Kidney capillary endothelial cell (primary cell): Measurements from ENCODE around the gene SLC22A16.

Source experiments
- DNase-seq: peaks from one replicate; pipeline ENCODE4 v3.0.0-alpha.2; 2018; ENCODE audit warnings: low spot score

The SLC22A16 gene

GRCh38 chr6:110447761-110448160 lies 28.7 kb downstream of the SLC22A16 start:
- no peak for DNase-seq

DNA sequence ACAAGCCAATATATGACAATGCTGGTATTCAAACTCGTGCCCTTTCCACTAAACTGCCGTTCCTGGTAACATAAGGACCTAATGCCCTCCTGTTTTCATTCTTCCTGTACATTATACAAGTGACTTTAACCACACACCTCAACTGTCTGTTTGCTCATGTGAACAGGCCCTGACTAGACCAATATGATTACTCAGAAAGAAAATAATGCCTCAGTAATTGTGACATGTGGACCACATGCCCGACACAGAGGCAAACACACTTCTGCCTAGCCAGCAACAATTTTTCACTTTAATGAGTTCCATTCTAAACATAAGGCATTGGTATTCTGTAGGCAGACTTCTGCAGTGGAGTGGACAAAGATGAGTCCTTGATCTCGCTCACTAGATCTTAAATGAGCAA lies 30.0 kb downstream of the SLC22A16 start:
- DNase-seq = no peak

DNA sequence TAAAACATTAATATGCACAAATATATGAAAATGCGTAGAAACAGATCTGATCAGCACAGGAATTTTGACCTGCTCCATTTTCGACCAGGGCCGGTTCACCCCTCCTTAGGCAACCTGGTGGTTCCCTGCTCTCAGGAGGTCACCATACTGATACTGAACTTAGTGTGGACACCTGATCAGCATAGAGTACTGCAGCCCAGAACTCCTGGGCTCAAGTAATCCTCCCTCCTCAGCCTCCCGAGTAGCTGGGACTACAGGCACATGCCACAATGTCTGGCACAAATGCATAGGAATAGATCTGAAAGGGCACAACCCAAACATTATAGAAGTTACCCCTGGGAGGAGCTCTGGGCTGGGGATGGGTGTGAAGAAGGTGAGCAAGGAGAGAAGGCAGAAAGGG lies 36.4 kb downstream of the SLC22A16 start:
- no peak for DNase-seq

DNA sequence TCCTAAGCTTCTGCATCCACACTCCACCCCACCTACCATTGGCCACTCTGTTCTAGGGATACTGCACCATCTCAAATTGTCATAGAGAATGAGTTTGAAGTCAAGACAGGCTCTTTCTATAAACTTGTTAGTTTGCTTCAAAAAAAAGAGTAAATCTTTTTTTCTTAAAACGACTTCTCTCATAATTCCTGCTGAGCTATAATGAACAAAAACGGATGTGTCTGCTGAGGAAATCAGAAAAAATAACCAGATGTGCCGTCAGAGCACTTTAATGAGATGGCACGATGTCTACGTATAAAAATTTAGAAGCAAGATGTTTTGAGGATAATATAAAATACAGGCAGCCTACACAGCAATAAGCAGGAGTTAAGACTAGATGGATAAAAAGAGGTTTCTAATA lies 37.1 kb downstream of the SLC22A16 start:
- DNase-seq = no peak

DNA sequence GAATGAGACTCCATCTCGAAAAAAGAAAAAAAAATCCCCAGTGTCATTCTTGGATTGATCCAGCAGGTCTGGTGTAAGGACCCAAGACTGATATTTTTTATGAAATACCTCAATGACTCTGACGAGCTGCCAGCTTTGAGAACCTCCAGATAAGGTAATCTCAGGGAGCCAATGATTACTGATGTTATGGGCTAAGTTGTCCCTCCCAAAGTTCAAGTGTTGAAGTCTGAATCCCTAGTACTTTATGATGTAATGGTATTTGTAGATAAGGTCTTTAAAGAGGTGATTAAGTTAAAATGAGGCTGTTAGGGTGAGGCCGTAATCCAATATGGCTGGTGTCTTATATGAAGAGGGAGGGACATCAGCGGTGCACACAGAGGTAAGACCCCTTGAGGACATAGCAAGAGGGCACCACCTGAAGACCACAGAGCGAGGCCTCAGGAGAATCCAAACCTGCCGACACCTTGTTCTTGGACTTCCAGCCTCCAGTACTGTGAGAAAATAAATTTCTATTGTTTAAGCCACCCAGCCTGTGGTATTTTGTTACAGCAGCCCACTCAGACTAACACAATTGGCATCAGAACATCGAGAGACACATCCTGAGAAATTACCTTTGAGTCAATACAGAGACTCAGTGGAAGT lies 41.3 kb downstream of the SLC22A16 start:
- DNase-seq = no peak

DNA sequence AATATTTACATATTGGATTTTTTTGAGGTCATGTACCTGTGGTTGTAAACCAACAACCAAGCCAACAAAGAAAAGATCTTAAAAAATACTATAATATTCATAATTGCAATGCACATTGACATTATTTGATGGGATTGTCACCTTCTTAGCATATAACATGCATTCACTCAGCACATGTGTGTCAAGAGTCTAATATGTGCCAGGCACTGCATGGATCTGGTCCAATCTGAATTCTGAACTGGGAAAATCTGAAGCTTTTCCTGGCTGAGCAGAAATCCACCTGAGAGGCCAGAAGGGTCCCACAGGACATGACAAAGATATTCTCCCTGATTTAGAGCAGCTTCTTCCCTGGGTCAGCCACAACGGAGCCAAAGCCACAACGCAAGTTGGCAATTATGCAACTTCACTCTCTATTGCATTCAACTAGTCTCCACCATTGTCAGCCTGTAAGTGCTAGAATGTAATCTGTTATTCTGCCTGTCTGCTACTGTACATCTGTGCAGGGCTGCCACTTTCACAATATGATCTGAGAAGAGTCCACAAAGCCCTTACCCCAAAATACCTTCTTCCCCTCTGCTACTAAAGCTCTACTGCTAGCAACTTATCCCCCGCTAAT lies 44.0 kb downstream of the SLC22A16 start:
- DNase-seq = no peak

DNA sequence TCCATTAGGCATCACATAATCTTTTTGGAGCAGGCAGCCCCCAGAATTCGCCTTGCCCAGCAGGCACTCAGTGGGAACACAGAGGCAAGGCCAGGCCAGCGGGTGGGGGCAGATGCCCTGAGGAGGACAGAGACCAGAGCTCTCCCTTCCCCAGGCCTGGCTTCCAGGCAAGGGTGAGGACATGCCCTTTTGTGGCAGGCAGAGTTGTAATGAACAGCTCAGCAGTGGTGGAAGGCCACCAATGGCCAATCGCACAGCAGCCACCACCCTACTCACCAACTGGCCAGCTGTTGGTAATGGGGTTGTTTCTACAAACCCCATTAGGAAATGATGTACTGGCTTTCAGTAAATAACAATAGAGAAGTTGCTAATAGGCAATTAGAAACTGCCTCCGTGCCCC lies 45.7 kb downstream of the SLC22A16 start:
- no peak for DNase-seq

DNA sequence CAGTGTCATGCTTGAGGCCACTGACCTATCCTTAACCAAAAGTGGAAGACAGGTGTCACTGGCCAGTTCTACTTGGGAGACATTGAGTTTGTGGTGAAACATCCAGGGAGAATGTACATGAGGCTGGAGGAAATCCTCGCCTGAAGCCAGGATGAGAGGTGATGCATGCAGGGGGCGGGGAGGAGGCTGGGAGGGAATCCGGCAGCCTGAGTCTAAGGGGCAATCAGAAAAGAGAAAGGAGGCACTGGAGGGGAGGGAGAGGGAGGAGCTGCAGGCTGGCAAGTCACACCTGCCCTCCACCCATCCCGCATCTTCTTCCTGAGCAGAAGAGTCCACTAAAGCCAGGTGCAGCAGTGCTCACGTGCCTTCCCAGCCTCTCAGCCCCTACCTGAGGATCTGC lies 46.2 kb downstream of the SLC22A16 start:
- DNase-seq = no peak

DNA sequence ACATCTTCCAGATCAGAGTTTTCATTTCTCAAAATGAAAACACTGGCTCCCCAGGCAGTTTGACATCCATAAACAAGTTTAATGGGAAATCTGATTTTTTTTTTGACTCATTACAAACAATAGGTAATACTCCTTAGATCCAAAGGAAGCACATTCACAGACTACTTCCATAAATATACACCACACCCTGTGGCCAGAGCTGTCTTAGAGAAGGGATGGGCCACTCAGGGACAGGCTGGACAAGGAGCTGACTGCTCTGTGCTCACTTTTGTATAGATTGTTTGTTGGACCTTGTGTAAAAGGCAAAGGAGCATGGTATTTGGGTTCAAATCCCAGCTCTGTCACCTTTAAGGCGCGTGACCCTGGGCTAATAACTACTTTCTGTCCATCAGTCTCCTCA lies 48.3 kb downstream of the SLC22A16 start:
- DNase-seq = no peak

- no peak for DNase-seq
These were observed 50.6 kb downstream of the SLC22A16 start for GRCh38 chr6:110425816-110426215.

- DNase-seq = no peak
These were observed 54.0 kb downstream of the SLC22A16 start for GRCh38 chr6:110422444-110422822.

- DNase-seq = no peak
These were observed 54.5 kb downstream of the SLC22A16 start for GRCh38 chr6:110421749-110422443.

- DNase-seq = no peak
These were observed 57.2 kb downstream of the SLC22A16 start for GRCh38 chr6:110419028-110419739.

GRCh38 chr6:110418594-110418993 lies 57.8 kb downstream of the SLC22A16 start:
- DNase-seq = no peak

DNA sequence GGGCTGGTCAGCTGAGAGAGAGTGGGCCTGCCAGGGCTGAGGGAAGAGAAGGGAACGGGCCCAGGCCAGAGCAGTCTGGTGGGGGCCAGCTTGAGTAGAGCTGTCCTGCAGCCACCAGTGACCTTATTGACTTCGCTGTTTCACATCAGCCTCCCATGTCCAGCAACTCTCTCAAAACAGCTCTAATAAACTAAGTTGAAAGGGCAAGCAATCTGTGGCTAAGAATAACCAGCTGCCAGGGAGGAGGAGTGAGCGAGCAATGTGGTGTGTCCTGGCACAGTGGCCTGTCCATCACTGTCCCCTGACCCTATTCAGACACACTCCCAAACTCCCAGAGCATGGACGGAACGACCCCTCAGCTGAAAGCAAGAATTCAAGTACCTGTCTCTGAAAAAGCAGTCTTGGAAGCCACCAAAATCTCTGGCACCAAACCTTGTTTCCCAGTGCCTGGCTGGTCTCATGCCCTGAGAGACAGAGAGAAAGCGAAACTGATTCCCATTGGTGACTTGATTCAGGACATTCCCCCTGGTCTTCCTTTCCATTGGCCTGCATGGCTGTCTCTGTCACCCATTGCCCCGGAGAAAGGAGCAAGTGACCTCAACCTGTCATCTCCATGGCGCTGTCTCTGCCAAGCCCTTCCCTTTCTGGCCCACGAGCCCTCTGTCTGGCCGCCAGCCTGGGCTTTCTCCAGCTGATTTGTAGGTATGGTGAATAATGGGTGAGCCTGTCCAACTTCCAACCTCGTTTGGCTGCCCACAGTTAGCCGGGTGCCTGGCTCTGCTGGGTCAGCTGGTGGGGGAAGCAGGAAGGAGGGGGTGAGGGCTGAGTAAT lies 61.1 kb downstream of the SLC22A16 start, which contains the start of gene DDO:
TSS of gene DDO (minus strand) at position 490 of the 831 bp plus-strand sequence. CDS start 2,113 bp downstream, outside the sequence.
- DNase-seq = no peak

GRCh38 chr6:110414669-110415068 lies 61.7 kb downstream of the SLC22A16 start:
- no peak for DNase-seq

DNA sequence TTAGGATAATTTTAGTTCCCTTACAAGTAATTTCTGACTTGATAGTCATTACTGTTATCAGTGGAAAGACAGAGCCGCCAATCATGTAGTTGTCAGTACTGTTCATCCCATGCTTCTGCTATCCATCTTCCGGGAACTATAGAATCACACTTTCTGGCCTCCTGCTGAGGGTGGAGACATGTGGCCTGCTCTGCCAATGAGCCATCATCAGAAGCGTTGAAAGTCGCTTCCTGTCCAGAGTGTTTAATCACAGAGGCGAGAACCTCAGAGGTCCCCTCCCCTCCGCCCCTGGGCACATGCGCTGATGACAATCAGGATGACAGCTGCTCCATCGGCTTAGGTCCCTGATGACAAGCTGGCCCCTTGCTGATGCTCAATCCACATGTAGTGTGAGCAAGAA lies 64.1 kb downstream of the SLC22A16 start:
- no peak for DNase-seq

GRCh38 chr6:110410511-110410910 lies 65.9 kb downstream of the SLC22A16 start:
- DNase-seq = no peak

DNA sequence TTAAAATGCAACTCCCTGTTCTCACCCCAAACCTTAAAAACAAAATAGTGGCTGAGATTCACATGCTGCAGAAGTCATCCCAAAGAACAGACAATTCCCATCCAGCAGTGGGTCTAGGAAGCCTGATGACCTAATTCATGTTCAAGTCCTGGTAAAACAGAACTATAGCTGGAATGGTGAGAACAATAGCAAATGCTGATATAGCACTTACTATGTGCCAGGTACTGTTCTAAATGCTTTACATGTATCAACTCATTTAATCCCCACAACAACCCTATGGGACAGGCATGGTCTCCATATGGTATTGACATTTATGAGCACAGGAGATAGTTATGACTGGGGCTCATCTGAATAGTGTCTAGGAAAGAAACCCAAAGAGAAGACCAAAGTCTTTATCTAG lies 66.6 kb downstream of the SLC22A16 start:
- DNase-seq = no peak

- no peak for DNase-seq
These were observed 67.5 kb downstream of the SLC22A16 start for GRCh38 chr6:110408901-110409300.

- no peak for DNase-seq
These were observed 71.8 kb downstream of the SLC22A16 start for GRCh38 chr6:110404607-110405006.
